Measurements from ENCODE around the gene C8B.

The C8B gene

GRCh38 chr1:56963667-56964066, 2.1 kb downstream of the C8B start:
- no peak for DNase-seq (ENCODE audit: low spot score)
- no peak for TF ChIP-seq CTCF (IDR thresholded peaks at IDR 0.05; ENCODE audit: extremely low read depth, missing control alignments)

- DNase-seq (ENCODE audit: low spot score): no peak
These were observed 4.4 kb downstream of the C8B start for GRCh38 chr1:56961426-56961825.

GRCh38 chr1:56958526-56958925, 7.3 kb downstream of the C8B start:
- DNase-seq (ENCODE audit: low spot score): no peak
- TF ChIP-seq CTCF (IDR thresholded peaks at IDR 0.05; ENCODE audit: extremely low read depth, missing control alignments): no peak

More at GRCh38 chr1:56961426-56961825, 4.4 kb downstream of the C8B start:
- no peak for TF ChIP-seq CTCF (IDR thresholded peaks at IDR 0.05; ENCODE audit: extremely low read depth, missing control alignments)

- DNase-seq (ENCODE audit: low spot score): no peak
- TF ChIP-seq CTCF (IDR thresholded peaks at IDR 0.05; ENCODE audit: extremely low read depth, missing control alignments): no peak
These were observed 7.9 kb downstream of the C8B start for GRCh38 chr1:56957931-56958330.

- no peak for TF ChIP-seq CTCF (IDR thresholded peaks at IDR 0.05; ENCODE audit: extremely low read depth, missing control alignments)
These were observed 11.2 kb downstream of the C8B start for GRCh38 chr1:56954664-56955063.

GRCh38 chr1:56953386-56953785, 12.4 kb downstream of the C8B start:
- no peak for TF ChIP-seq CTCF (IDR thresholded peaks at IDR 0.05; ENCODE audit: extremely low read depth, missing control alignments)
- no peak for DNase-seq (ENCODE audit: low spot score)

More at GRCh38 chr1:56954664-56955063, 11.2 kb downstream of the C8B start:
- no peak for DNase-seq (ENCODE audit: low spot score)

GRCh38 chr1:56952501-56952900, 13.3 kb downstream of the C8B start:
- no peak for DNase-seq (ENCODE audit: low spot score)
- TF ChIP-seq CTCF (IDR thresholded peaks at IDR 0.05; ENCODE audit: extremely low read depth, missing control alignments): no peak

Data from GM20000 (cell line).